ENCODE data around the gene FOCAD.

DNA sequence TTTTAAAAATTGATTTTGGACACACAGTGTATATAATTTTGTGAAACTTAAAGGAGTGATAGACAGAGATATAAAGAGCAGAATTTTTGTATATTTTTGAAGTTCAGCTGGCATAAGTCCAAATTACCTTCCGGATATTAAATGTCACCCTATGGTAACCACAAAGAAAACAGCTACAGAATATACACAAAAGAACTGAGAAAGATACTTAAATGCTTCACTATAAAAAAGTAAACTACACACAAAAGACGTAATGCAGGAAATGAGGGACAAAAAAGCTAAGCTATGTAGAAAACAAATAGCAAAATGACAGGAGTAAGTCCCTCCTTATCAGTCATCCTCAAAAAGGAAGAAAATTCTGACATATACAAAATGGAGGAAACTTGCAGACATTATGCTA is 318.0 kb downstream of the FOCAD start:
- no peak for TF ChIP-seq EZH2 (IDR thresholded peaks at IDR 0.05; ENCODE audit: insufficient read depth, poor library complexity, severe bottlenecking)
- no peak for TF ChIP-seq EZH2phosphoT487 (IDR thresholded peaks at IDR 0.05; ENCODE audit: insufficient read depth, low read depth)

All from GM23248 (cell line).